ENCODE data around the gene TAB3. TPM values are rescaled to one million over a fixed set of nuclear protein-coding genes. Genes with fewer than 3 reads are reported as not detected.

Gene TAB3
- polyA plus RNA-seq, 3 donors: 4.4 to 11.8 (median 5.4) TPM

- Histone ChIP-seq H3K27me3 (ENCODE audit: control insufficient read depth in 2 of 2, insufficient read depth in 2 of 2, low read length in 2 of 2) (no peaks in the 10 kb centered on the region), H3K4me2 (replicated peaks; ENCODE audit: extremely low read depth, low read length, poor library complexity, severe bottlenecking) (no peak overlapping the region), H3K36me3 (replicated peaks in 1 of 2; ENCODE audit: control insufficient read depth in 1 of 2, insufficient read depth in 2 of 2, low read length in 2 of 2) (no peaks in the 10 kb centered on the region), H2AFZ (ENCODE audit: insufficient read depth, low read depth, low read length, poor library complexity, severe bottlenecking) (no peak overlapping the region), H3K9ac (ENCODE audit: insufficient read depth, low read length, poor library complexity, severe bottlenecking) (no peak overlapping the region), H3K4me1 (ENCODE audit: control insufficient read depth in 1 of 2, insufficient read depth in 2 of 2, low read length in 2 of 2) (peaks cover 13 to 16% of the 10 kb centered on the region in 2 donors), H3K27ac (ENCODE audit: low read depth in 1 of 2, low read length in 2 of 2) (no peak overlapping the region), H3K79me2 (ENCODE audit: insufficient read depth, low read length) (no peaks in the 10 kb centered on the region), H3K4me3 (replicated peaks in 1 of 3; ENCODE audit: low read depth in 2 of 3, low read length in 3 of 3) (no peak overlapping the region), H4K20me1 (ENCODE audit: insufficient read depth, low read length) (no peaks in the 10 kb centered on the region), H3K9me3 (replicated peaks in 1 of 2; ENCODE audit: control insufficient read depth in 1 of 2, insufficient read depth in 1 of 2, low read length in 2 of 2) (no peaks in the 10 kb centered on the region)
- H3K9me3 Mint-ChIP-seq: peaks cover 0 to 2% (median 0%) of the 10 kb centered on the region in 7 donors
- H3K4me1 Mint-ChIP-seq: peaks cover 33% of the 10 kb centered on the region
- H3K36me3 Mint-ChIP-seq: no peaks in the 10 kb centered on the region
- TF ChIP-seq, protein P1, sequence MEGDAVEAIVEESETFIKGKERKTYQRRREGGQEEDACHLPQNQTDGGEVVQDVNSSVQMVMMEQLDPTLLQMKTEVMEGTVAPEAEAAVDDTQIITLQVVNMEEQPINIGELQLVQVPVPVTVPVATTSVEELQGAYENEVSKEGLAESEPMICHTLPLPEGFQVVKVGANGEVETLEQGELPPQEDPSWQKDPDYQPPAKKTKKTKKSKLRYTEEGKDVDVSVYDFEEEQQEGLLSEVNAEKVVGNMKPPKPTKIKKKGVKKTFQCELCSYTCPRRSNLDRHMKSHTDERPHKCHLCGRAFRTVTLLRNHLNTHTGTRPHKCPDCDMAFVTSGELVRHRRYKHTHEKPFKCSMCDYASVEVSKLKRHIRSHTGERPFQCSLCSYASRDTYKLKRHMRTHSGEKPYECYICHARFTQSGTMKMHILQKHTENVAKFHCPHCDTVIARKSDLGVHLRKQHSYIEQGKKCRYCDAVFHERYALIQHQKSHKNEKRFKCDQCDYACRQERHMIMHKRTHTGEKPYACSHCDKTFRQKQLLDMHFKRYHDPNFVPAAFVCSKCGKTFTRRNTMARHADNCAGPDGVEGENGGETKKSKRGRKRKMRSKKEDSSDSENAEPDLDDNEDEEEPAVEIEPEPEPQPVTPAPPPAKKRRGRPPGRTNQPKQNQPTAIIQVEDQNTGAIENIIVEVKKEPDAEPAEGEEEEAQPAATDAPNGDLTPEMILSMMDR (IDR thresholded peaks at IDR 0.05): no peak
- H3K27ac Mint-ChIP-seq: peak overlapping the region in 1 of 7 donors; percentile 4
- no peak overlapping the region for H3K4me3 Mint-ChIP-seq
- WGBS (ENCODE audit: insufficient coverage): no CpG with 5 or more reads among the region's 1 CpG
- H3K27me3 Mint-ChIP-seq (ENCODE audit: low read depth in 3 of 3): peaks cover 0 to 2% (median 2%) of the 10 kb centered on the region in 3 donors
- DNase-seq: no peak
- intact Hi-C loops (cut with micrococcal nuclease): no loop called here
Measured at GRCh38 chrX:30812326-30812725, 76.7 kb downstream of the TAB3 start.

- Histone ChIP-seq H3K9me3 (replicated peaks in 1 of 2; ENCODE audit: control insufficient read depth in 1 of 2, insufficient read depth in 1 of 2, low read length in 2 of 2) (no peaks in the 10 kb centered on the region), H2AFZ (ENCODE audit: insufficient read depth, low read depth, low read length, poor library complexity, severe bottlenecking) (no peak overlapping the region), H3K27me3 (ENCODE audit: control insufficient read depth in 2 of 2, insufficient read depth in 2 of 2, low read length in 2 of 2) (no peaks in the 10 kb centered on the region), H3K9ac (ENCODE audit: insufficient read depth, low read length, poor library complexity, severe bottlenecking) (no peak overlapping the region), H3K4me3 (replicated peaks in 1 of 3; ENCODE audit: low read depth in 2 of 3, low read length in 3 of 3) (no peak overlapping the region), H3K36me3 (replicated peaks in 1 of 2; ENCODE audit: control insufficient read depth in 1 of 2, insufficient read depth in 2 of 2, low read length in 2 of 2) (no peaks in the 10 kb centered on the region), H3K27ac (ENCODE audit: low read depth in 1 of 2, low read length in 2 of 2) (no peak overlapping the region), H3K79me2 (ENCODE audit: insufficient read depth, low read length) (no peaks in the 10 kb centered on the region), H3K4me2 (replicated peaks; ENCODE audit: extremely low read depth, low read length, poor library complexity, severe bottlenecking) (no peak overlapping the region), H3K4me1 (ENCODE audit: control insufficient read depth in 1 of 2, insufficient read depth in 2 of 2, low read length in 2 of 2) (no peaks in the 10 kb centered on the region), H4K20me1 (ENCODE audit: insufficient read depth, low read length) (no peaks in the 10 kb centered on the region)
- no peak overlapping the region for H3K27ac Mint-ChIP-seq
- no peaks in the 10 kb centered on the region for H3K4me1 Mint-ChIP-seq
- peaks cover 0 to 3% (median 0%) of the 10 kb centered on the region in 7 donors for H3K9me3 Mint-ChIP-seq
- no peak for DNase-seq
- no peaks in the 10 kb centered on the region for H3K27me3 Mint-ChIP-seq (ENCODE audit: low read depth in 3 of 3)
- intact Hi-C loops (cut with micrococcal nuclease): no loop called here
- no peaks in the 10 kb centered on the region for H3K36me3 Mint-ChIP-seq
- 96% methylated on average over 4 of the region's 7 CpGs for WGBS (ENCODE audit: insufficient coverage)
- TF ChIP-seq, protein P1 (IDR thresholded peaks at IDR 0.05): no peak
- H3K4me3 Mint-ChIP-seq: no peak overlapping the region
Measured at GRCh38 chrX:30806187-30806728, 82.8 kb downstream of the TAB3 start.
